ENCODE measurements around the gene TMA7.

TMA7 gene

DNA sequence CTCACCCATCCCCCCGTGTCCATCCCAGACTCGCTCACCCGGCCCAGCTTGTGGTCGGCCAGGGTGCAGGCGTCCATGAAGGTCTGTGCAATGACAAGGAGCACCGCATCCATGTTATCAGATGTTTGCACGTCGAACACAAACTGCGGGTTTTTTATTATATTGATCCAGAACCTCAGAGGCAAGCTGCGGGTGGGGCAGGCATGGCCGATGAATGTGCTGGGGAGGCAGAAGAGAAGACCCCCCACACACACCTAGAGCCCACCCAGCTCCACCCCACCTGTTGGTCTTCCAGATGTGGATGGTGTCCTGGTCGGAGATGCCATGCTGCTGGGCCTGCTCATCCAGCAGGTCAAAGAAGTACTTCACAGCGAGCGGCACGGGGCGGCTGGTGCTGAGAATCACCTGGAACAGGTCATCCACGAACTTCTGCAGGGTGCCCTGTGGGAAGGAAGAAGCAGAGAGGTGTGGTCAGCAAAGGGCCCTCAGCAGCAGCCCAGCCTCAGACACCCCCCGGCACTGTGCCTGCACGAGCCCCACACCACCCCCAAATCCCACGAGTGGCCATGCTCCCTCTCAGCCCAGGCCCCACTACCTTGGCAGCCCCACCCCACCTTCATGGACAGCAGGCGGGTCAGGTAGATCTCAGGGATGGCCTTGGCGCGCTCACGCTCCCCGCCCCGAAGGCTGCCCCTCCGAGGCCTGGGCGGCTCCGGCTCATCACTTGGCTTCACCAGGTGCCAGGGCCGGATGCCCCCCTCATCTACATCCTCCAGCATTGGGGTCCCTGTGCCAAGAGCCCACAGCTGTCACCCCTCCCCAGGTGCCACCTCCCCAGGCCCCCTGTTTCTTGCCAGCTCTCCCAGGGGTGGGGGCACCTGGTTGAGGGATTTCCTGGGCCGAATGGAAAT, 30.5 kb upstream of the TMA7 start:
- DNase-seq, result no peak

DNA sequence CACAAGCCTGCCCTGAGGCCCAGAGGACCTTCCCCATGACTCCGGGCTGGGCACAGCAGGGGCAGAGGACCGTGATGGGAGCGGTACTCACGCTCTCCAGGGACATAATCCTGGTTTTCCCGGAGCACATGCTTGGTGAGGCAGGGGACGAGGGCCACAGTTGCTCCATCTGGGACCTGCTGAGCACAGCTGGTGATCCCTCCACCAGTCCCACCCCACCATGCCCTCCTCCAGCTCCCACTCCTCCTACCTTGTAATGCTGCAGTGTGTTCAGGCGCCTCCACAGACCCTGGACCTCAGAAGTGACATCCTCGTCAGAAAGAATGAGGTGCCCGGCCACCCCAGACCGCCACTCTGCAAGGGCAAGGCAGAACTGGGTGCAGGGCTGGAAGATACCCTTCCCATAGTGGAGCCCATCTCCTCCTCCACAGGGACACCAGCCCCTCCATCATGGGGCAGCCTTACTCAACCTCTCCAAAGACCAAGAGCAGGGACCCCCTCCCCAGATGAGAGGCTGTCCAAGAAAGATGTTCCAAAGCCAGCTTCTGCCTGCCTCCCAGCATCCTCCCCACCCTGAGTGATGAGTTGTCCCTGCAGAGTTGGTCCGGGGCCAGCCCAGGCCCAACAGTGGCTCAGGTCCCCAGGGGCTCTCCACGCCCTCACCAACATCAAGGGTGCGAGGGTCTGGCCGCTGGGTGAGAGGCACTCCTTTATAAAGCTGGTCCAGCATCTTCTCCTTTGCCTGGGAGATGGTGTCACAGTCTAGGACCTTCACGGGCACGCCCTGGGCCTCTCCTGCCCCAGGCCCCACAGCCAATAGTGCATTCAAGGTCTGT, 29.6 kb upstream of the TMA7 start:
- DNase-seq, result no peak

DNA sequence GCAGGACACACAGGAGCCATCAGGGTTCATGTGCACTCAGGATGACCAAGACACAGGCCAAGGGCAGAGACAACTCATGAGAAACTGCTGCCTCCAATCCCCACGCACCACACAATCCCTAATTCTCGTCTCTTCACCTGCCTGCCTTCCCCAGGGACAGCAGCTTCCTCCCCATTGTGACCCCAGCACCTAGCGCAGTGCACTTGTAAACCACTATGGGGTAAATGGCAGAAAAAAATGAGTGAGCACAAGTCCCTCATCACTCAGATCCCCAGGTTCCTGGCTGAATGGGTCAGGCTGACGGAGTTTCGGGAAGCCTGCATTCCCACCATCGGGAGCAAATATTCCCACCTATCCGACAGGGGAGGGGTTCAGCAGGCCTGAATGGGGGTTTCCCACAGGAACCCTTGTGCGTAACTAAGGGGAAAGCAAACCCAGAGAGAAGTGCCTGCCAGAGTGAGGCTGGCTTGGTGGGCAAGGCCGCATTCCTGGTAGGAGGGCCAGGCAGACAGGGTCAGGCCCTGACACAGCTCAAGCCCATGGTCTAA, 28.9 kb upstream of the TMA7 start:
- DNase-seq, result no peak

DNA sequence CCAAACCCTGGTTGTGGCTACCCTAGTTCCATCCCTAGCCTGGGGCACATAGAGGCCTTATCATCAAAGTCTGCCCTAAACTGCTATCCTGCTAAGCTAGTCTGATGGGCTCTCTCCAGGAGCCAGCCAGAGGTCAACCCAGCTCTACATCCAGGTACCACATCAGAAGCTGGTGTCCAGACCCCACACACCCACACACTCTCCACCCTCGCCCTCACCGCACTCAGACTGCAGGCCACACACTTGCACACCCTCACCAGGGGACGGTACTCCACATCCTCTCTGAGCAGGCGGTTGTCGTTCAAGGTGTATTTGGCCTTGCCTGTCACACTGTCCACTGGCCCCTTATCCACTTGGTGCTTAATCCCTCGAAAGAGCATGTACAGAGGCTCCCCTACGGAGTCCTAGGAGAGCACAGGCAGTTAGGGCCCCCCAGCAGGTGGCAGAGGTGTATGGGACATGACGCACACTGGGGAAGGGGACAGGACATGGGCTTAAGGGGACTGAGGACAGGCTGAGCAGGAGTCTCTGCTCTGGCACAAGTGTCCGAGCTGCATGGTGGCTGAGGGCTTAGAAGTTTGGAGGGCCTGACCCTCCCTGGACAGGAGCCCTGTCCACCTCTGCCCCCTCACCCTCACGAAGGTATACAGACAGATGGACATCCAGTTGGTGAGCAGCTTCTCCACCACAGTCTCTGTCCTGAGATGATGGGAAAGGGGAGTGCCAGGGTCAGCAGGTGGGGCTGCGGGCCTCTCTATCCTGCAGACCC, 28.3 kb upstream of the TMA7 start:
- DNase-seq, result no peak

DNA sequence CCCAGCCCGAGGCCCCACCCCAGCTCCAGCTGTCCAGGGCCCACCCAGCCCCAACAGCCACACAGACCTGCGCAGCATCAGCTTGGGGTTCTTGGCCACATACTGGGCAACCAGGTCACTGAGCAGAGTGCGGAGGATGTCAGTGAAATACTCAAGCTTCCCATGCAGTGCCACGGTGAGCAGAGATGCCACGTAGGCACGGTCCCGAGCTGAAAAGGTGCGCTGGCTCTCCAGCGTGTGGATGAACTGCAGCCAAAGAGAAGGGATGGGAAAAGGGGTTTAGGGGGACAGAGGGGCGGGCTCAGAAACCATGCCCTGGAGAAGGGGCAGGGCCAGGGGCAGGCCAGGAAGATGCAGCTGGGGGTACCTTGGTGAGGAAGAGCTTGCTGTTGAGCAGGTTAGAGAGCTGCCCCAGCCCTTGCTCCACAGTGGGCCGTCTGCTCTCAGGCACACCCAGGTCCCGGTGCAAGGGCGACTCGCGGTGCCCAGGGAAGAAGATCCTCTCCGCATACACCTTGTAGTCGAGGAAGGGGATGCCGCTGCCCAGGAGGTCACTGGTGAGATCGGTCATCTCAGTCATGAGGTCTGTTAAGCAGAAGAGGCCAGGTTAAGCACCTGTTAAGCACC, 27.6 kb upstream of the TMA7 start:
- no peak for DNase-seq

DNA sequence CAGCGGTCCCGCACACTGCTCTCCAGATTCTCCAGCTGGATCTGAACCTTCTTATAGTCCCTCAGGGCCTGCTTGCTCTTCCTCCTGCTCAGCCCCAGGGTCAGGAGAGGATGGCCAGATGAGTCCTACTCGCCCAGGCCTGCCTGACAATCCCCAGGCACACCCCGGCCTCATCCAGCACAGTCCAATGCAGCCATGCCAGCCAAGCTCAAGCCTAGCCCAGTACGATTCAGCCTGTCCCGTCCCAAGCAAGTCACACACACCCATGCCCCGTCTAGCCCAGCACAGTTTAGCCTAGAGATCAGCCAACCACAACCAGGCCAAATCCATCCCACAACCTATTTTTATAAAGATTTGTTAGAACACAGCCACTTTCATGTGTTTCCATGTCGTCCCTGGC, 27.0 kb upstream of the TMA7 start:
- no peak for DNase-seq

DNA sequence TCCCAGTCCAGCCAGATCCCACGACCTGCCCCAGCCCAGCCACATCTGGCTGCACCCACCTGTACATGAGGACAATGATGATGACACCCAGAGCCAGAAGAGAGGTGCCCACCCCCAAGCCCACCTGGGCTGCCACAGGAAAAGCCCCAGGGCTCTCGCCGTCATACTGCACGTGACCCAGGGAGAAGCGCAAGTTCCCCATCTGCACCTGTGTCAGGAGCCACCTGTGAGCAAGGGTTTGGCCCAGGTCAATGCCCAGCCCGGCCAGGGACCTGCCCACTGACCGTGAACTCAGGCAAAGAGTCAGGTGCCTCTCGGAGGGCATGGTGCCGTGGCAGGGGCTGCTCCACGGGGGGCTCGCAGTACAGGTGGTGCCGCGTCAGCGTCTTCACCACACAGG, 26.4 kb upstream of the TMA7 start:
- DNase-seq, result no peak

DNA sequence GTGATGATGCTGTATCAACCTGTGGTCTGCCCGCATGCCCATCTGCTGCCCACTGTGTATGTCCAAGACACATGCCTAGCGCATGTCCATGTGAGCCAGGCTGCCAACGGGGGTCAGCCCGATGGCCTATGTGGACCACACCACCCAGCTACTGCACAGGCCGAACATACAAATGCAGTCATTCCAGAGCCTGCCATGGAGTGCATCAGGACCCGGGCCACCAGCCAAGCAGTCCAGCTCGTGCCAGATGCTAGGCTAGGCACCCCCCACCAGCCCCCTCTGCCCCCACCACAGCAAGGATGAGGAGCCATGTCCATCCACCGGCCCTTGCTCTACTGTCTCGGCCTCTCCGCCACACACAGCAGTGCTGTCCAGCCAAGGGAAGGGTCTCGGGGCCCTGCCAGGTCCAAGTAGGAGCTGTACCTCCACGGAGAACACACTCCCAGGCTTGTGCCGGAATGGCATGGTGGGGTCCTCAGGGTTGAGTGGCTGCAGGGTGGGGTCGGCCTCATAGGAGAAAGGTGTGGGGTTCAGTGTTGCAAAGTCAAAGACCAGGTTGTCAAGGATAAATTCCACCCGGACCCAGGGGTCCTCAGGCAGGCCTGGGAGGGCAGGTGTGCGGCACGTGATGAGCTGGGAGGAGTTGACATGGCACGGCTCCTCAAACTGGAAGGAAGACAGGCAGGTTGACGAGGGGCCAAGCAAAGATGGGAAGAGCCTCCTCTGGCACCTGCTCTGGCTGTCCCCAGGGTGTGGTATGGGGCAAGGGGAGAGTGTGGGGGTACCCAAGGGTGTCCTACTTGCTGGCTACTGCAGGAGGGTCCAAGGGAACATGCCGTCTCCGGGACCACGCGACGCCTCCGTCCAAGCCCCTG, 25.4 kb upstream of the TMA7 start:
- DNase-seq, result no peak

DNA sequence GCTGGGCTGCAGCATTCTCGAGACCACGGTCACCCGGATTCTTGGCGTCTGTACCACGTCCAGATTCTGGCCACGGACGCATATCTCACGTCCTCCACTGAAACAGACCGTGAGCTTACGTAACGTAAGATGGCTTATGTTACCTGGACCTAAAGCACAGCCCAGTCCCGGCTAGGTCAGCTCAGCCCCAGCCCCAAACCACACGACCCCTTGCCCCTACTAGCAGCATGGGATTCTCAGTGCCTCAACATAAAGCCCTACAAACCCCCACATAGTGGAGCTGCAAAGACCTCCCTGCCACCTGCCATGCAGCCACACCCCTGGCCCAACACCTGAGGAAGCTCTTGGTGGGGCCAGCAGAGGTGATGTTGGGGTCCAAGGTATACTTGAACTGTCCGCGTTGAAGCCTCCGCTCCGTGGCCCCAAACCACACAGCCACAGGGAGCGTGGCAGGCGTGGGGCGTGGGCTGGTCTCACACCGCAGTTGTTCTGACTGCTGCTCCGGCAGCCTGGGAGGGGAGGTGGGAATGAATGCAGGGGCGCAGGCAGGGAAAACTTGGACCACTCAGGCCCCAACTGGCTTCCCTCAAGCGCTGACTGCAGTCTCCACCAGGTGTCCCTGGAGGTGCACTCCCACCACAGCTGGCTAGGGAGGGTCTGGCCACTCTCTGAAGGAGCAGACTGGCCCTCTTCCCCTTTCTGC, 24.7 kb upstream of the TMA7 start:
- no peak for DNase-seq

DNA sequence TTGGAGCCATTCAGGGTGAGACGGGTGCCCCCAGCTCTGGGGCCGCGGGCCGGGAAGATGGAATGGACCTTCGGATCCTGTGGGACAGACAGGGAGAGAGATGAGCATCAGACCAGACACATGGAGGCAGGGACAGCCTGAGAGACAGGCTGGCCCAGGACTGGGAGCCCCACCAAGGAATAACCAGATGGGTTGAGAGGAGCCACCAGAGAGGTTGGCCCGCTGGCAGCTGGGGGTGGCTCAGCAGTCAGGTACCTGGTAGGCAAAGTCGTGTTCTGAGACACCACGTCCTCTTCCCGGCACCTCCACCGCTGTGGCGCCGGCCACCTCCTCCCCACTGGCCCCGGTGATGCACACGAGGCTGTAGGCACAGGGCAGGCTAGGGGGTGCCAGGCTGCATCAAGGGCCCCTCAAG, 24.0 kb upstream of the TMA7 start:
- DNase-seq, result no peak

DNA sequence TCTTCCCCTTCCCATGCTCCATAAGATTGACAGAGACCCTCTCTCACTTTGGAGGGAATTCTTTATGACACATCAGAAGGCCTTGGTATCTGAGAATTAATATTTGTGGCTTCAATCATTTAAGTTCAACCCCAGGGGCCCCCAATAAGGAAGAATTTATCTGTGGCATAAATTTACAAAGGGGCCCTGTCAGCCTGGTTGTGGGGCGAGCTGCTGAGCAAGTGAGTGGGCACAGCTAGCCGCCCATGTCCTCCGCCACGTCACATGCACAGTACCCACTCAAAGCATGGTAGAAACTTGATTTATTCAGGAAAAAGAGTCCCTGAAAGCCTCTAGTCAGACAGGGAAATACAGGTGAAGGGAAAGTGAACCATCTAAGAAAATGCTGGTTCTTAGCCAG, 23.5 kb upstream of the TMA7 start:
- DNase-seq, result no peak

DNA sequence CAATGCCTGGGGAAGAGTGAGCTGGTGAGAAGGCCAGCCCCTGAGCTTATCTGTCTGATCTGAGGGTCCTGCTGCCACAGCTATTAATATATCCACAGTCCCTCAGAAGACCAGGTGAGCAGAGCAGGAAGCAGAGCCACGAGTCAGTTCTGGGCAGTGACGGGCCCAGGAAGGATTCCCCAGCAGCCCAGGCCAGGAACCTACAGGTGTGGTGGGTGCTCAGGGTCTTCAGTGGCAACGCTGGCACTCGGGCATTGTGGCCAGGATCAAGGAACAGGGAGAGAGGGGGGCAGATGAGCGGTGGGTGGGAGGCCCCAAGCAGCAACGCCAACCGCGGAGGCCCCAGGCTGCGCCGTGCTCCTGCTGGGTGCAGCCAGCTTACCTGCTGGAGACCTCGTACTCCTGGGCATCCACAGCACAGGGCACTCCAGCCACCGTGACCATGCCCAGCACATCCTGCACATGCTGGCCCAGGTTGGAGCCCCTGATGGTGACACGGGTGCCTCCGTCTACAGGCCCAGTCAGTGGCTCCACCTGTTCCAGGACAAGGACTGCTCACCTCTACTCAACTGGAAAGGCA, 22.4 kb upstream of the TMA7 start:
- DNase-seq, result no peak

DNA sequence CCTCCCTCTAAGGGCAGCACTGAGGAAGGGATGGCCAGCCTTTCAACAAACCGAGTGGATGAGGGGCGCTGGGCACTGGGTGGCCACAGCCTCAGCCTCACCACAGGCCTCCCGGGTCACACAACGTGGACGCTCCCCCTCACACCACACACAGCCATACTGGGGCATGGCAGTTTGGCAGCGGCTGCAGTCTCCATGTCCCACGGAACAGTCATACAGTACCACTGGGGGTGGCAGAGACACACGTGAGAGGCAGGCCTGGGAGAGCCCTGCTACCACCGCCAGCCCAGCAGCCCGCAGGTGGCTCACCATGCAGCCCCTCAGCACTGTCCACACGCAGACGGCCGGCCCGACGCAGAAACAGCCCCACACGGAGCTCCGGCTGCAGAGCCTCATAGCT, 21.9 kb upstream of the TMA7 start:
- DNase-seq, result no peak

DNA sequence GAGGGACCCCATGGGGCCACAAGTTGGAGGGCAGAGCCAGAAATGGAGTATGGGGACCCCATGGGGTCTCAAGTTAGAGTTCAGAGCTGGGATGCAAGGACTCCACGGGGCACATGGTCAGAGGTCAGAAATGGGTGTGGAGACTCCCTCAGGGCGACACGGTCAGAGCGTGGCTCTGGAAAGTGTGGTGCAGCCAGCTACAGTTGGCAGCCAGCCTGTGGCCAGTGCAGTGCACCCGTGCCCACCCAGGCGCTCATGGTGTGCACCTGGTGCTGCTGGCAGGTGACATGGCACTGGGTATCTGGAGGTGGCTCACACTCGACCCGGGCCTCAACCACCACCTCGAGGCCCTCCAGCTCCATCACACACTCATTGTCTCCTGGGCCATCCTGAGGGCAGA, 21.4 kb upstream of the TMA7 start:
- no peak for DNase-seq

DNA sequence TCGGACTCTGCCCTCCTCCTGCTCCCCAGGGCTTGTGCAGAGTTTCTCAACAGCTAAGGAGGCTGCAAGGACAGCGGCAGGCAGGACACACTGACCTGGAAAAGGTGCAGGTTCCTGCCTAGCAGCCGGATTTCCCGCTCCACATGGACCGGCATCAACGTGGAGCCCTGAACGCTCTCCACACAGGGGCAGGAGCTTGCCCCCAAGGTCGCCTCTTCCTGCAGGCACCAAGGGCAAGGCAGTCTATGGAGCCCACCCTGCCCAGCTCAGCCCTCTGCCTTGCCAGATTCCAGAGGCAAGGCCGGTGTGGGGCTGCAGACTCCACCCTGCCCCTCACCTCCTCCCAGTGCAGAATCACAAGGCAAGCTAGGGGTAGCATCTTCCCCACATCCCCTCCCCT, 20.9 kb upstream of the TMA7 start:
- no peak for DNase-seq

DNA sequence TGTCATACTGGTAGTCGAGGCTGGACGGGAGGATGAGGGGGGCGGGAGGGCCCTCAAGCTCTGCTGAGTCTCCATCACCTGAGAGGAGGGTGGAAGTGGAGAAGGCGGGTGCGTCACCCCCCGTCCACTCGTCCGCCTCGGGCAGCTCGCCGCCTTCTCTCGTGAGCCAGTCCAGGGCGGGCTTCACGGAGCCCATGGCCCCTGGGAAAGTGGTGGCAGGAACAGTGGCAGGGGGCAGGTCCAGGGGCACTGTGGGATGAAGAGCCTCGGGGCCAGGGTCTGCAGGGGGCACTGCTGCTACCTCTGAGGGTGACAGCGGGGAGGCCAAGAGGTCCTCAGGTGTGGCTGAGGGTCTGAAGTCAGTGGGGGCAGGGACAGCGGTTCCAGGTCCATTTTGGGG, 20.5 kb upstream of the TMA7 start:
- no peak for DNase-seq

DNA sequence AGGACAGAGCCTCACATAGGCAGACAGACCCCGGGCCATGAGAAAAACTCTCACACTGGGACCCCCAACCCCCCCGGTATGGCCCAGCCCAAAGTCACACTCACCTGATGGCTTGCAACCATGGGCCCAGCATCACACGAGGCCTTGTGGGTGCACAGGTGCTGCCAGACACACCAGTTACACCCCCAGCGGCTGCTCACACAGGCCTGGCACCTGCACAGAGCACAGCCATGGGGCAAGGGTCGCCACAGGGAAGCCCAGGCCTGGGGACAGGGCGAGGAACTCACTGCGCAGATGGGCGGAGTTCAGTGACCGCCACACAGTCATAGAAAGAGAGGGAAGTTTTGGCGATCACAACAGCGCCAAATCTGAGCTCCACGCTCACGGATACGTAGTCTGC, 19.5 kb upstream of the TMA7 start:
- DNase-seq, result no peak

DNA sequence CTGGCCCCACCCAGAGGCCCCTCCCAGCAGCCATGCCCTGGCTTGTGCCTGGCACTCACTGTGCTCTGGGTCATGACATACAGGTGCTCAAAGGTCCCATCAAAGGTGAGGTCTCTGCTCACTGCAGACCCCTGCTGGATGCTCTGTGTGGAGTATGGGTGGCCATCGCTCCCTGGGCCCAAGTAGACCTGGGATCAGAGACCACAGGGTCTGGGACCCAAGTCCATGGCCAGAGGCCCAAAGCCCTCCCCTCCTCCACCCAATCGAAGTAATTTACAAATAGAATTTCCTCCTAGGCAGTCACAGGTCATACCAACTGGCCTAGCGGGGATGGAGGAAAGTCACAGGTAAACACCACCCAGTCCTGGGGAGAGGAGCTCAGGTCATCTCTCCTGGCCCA, 17.8 kb upstream of the TMA7 start:
- DNase-seq, result no peak

DNA sequence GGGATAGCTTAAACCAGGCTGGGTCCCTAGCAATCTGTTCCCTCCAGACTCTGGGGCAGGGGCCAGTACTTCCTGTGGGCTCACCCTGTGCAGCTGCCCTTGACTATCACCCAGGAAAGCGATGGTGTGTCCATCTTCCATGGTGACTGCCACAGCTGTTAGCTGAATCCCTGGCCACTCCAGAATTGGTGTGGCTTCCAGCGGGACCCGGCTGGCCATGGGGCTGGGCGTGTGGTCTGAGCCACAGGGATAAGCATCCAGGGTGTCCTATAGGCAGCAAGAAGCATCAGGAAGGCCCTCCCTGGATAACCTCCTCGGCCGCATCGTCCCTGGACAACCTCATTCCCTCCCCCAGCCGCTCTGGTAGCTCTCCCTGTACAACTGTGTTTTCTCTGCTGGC, 17.4 kb upstream of the TMA7 start:
- DNase-seq, result no peak

DNA sequence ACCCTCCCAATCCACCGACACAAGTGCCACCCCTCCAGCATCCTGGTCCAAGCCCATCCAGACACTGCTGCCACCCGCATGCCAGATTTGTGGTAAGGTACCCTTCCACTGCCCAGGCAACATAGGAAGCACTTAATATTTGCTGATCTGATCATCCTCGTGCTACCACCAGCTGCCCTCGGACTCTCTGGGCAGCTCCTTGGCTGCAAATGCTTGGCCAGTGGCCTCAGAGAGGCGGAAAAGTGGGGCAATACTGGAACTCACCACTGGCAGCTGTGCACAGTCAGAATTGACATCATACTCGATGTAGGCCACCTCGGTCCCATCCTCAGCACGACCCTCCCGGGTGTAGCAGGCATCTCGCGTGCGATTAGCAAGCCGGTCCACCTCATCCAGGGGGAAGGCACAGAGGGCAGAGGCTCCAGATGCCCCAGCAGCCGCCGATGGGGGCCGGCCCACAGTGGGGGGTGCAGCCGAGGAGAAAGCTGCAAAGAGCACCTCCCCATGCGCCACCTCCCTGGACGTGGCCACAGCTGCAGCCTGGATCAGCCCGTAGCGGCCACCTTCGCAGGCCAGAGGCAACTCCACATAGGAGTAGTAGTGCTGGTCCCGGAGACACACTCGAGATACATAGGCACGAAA, 16.7 kb upstream of the TMA7 start:
- no peak for DNase-seq

Measured in fibroblast of upper back skin (primary cell).